ENCODE measurements around the gene NR5A2.

DNA sequence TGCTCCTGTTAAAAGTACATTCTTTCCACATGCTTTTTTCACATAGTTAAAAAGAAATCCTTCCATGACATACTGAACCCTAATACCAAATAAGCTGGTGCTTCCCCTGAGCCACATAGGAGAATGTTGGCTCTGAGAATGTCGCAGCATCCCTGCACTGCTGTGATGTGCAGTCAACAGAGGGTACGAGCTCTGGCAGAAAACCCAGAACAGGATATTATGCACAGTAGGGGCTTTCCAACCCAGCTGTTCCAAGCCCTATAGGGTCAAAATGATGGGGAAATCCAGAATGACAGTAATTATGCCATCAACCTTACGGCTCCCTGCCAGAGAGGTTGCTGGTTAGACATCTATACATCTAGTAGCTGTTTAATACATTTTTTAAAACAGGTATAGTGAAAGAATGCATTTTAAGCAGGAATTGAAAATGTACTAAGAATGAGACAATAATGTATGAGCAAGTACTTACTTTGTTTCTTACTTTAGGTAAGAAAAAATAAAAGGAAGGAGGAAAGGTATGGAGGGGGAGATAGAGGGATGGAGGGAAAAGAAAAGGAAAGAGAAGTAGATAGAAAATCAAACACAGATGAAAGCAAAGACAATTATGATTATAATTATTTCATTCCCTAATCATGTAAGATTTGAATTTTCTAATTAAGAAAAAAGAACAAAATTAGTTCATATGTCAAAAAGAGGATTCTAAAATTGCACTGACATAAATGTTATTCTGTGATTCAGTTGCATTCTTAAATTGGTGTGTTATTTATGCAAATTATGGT lies 126.0 kb downstream of the NR5A2 start:
- TF ChIP-seq, protein P1, sequence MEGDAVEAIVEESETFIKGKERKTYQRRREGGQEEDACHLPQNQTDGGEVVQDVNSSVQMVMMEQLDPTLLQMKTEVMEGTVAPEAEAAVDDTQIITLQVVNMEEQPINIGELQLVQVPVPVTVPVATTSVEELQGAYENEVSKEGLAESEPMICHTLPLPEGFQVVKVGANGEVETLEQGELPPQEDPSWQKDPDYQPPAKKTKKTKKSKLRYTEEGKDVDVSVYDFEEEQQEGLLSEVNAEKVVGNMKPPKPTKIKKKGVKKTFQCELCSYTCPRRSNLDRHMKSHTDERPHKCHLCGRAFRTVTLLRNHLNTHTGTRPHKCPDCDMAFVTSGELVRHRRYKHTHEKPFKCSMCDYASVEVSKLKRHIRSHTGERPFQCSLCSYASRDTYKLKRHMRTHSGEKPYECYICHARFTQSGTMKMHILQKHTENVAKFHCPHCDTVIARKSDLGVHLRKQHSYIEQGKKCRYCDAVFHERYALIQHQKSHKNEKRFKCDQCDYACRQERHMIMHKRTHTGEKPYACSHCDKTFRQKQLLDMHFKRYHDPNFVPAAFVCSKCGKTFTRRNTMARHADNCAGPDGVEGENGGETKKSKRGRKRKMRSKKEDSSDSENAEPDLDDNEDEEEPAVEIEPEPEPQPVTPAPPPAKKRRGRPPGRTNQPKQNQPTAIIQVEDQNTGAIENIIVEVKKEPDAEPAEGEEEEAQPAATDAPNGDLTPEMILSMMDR (IDR thresholded peaks at IDR 0.05) = no peak
- TF ChIP-seq POLR2A (IDR thresholded peaks at IDR 0.05) = no peak
